ENCODE data around the gene LGR4. TPM values are rescaled to one million over a fixed set of nuclear protein-coding genes. Genes with fewer than 3 reads are reported as not detected.
A peak's percentile ranks its signal among the peaks of the same experiment; 100 is the strongest.

LGR4 gene
- total RNA-seq, 1 experiment from 2014 or later: 99.2 TPM

DNA sequence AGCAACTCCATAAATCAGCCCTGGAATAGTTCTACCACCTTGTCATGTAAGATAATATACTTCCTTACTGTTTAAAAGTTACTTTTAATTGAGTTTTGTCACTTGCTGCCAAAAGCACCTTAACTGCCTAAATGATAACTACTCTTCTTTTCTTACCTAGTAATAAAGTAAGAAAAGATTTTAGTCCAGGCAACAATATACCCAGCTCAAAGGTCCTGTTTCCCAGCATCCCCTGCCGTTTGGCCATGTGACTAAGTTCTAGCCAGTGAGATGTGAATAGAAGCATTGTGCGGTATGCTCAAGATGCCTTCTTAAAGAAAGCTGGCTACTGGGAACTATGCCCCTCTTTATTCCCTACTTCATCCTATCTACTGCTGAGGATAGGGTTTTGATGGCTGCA lies 70.1 kb downstream of the LGR4 start:
- Histone ChIP-seq H3K56ac (ENCODE audit: insufficient read length, low read depth, low read length) (no peak overlapping the region), H3K14ac (ENCODE audit: insufficient read depth, low read length) (no peak overlapping the region), H3K4me2 (ENCODE audit: insufficient read depth, insufficient read length, low read length) (no peak overlapping the region), H3K18ac (ENCODE audit: insufficient read length, low read depth, low read length) (no peak overlapping the region), H2BK5ac (ENCODE audit: insufficient read length, low read length) (no peak overlapping the region), H4K5ac (ENCODE audit: insufficient read length, low read depth, low read length) (no peak overlapping the region), H3K9ac (ENCODE audit: extremely low read depth, insufficient read length, low read length) (no peak overlapping the region), H3K79me2 (ENCODE audit: insufficient read depth, low read length) (no peaks in the 10 kb centered on the region; the same call in 1 of the 2 replicates), H2AFZ (ENCODE audit: low read length) (no peak overlapping the region), H2BK12ac (ENCODE audit: insufficient read length, low read depth, low read length) (no peak overlapping the region), H3K27ac (ENCODE audit: insufficient read length, low read depth, low read length) (no peak overlapping the region), H3K9me3 (ENCODE audit: control insufficient read depth, low read depth, low read length) (no peaks in the 10 kb centered on the region), H2BK120ac (ENCODE audit: low read depth, low read length, poor library complexity, severe bottlenecking) (no peak overlapping the region), H4K20me1 (ENCODE audit: control insufficient read depth, insufficient read depth, insufficient read length) (no peaks in the 10 kb centered on the region), H3K27me3 (ENCODE audit: insufficient read depth, low read length) (no peaks in the 10 kb centered on the region), H3K4ac (ENCODE audit: low read depth, low read length) (no peak overlapping the region), H4K8ac (replicated peaks; ENCODE audit: insufficient read length, low read depth, low read length) (no peak overlapping the region), H2BK20ac (ENCODE audit: low read depth, low read length, poor library complexity, severe bottlenecking) (no peak overlapping the region), H3K23ac (ENCODE audit: insufficient read length, low read depth, low read length) (no peak overlapping the region), H2AK5ac (ENCODE audit: insufficient read length, low read length) (no peak overlapping the region), H2BK15ac (ENCODE audit: low read depth, low read length) (no peak overlapping the region), H3K79me1 (ENCODE audit: insufficient read depth, low read depth, low read length, poor library complexity, severe bottlenecking) (no peaks in the 10 kb centered on the region), H3T11ph (ENCODE audit: low read length) (no peak overlapping the region), H4K91ac (ENCODE audit: insufficient read length, low read depth, low read length) (no peak overlapping the region), H3K23me2 (ENCODE audit: insufficient read length, low read depth, low read length, poor library complexity, severe bottlenecking) (no peaks in the 10 kb centered on the region), H3K4me1 (ENCODE audit: insufficient read depth, low read length) (0 out of 2 replicates have a peak, but pooled peaks cover 2% of the 10 kb centered on the region)
- peak overlapping the region in 1 of 3 experiments; percentile 52; a peak in 1 of 7 replicates for H3K27ac Mint-ChIP-seq
- no peak for DNase-seq
- no peaks in the 10 kb centered on the region for H3K9me3 Mint-ChIP-seq
- H3K27me3 Mint-ChIP-seq (ENCODE audit: low read depth): no peaks in the 10 kb centered on the region
- TF ChIP-seq, protein P1, sequence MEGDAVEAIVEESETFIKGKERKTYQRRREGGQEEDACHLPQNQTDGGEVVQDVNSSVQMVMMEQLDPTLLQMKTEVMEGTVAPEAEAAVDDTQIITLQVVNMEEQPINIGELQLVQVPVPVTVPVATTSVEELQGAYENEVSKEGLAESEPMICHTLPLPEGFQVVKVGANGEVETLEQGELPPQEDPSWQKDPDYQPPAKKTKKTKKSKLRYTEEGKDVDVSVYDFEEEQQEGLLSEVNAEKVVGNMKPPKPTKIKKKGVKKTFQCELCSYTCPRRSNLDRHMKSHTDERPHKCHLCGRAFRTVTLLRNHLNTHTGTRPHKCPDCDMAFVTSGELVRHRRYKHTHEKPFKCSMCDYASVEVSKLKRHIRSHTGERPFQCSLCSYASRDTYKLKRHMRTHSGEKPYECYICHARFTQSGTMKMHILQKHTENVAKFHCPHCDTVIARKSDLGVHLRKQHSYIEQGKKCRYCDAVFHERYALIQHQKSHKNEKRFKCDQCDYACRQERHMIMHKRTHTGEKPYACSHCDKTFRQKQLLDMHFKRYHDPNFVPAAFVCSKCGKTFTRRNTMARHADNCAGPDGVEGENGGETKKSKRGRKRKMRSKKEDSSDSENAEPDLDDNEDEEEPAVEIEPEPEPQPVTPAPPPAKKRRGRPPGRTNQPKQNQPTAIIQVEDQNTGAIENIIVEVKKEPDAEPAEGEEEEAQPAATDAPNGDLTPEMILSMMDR (conservative IDR thresholded peaks at IDR 0.05): no peak
- H3K4me1 Mint-ChIP-seq: peaks cover 7 to 22% of the 10 kb centered on the region in 2 experiments
- no peak overlapping the region for H3K4me3 Mint-ChIP-seq
- WGBS (ENCODE audit: extremely low coverage, insufficient read length, low lambda C conversion rate): no CpG with 5 or more reads among the region's 2 CpGs
- H3K36me3 Mint-ChIP-seq (ENCODE audit: insufficient read depth in 1 of 3, low read depth in 3 of 3): peaks cover 2 to 34% (median 25%) of the 10 kb centered on the region in 3 experiments; a peak in 5 of 7 replicates

All from H9 (cell line).